Activated T-cell treated with anti-CD3 and anti-CD28 coated beads, Interleukin-2, amount 50 U/mL, for 24 hours (primary cell): ENCODE data around the gene GTPBP3.

ENCODE experiments used
- DNase-seq: peaks from one replicate; pipeline ENCODE4 v3.0.0-alpha.2; 2020
- H3K27ac Mint-ChIP-seq: 2 replicates; pipeline ENCODE4 v1.8.0; 2020; ENCODE audit warnings: mild to moderate bottlenecking, mixed read lengths
- H3K27me3 Mint-ChIP-seq: 2 replicates; pipeline ENCODE4 v1.8.0; 2020; ENCODE audit warnings: mixed read lengths
- H3K36me3 Mint-ChIP-seq: 2 replicates; pipeline ENCODE4 v1.8.0; 2020; ENCODE audit warnings: low read depth, mixed read lengths
- H3K4me1 Mint-ChIP-seq: 2 replicates; pipeline ENCODE4 v1.8.0; 2020; ENCODE audit warnings: low read depth, mixed read lengths
- H3K4me3 Mint-ChIP-seq: 2 replicates; pipeline ENCODE4 v1.8.0; 2020; ENCODE audit warnings: mild to moderate bottlenecking, moderate library complexity, mixed read lengths
- H3K9me3 Mint-ChIP-seq: 2 replicates; pipeline ENCODE4 v1.8.0; 2020; ENCODE audit warnings: mixed read lengths

GTPBP3 gene

GRCh38 chr19:17320435-17320834 lies 16.9 kb upstream of the GTPBP3 start:
- Mint-ChIP-seq H3K27me3 (no peaks in the 10 kb centered on the region), H3K4me1 (peaks cover 6% of the 10 kb centered on the region), H3K27ac (no peak overlapping the region)

GRCh38 chr19:17321655-17322489 lies 15.5 kb upstream of the GTPBP3 start:
- no peaks in the 10 kb centered on the region for H3K9me3 Mint-ChIP-seq
- peaks cover 2% of the 10 kb centered on the region for H3K4me1 Mint-ChIP-seq
- peaks cover 47% of the 10 kb centered on the region for H3K36me3 Mint-ChIP-seq
- H3K4me3 Mint-ChIP-seq, result no peak overlapping the region
- no peak for DNase-seq
- H3K27ac Mint-ChIP-seq, result peak overlapping the region; percentile 71
- no peaks in the 10 kb centered on the region for H3K27me3 Mint-ChIP-seq

More at GRCh38 chr19:17320435-17320834, 16.9 kb upstream of the GTPBP3 start:
- Mint-ChIP-seq H3K4me3 (no peak overlapping the region), H3K36me3 (peaks cover 60% of the 10 kb centered on the region), H3K9me3 (no peaks in the 10 kb centered on the region)
- no peak for DNase-seq

- H3K27ac Mint-ChIP-seq, result peak overlapping the region; percentile 71
- no peak for DNase-seq
Measured at GRCh38 chr19:17322854-17323253, 14.5 kb upstream of the GTPBP3 start.

GRCh38 chr19:17323300-17323963 lies 13.9 kb upstream of the GTPBP3 start:
- Mint-ChIP-seq H3K4me3 (no peak overlapping the region), H3K36me3 (peaks cover 36% of the 10 kb centered on the region), H3K4me1 (peaks cover 5% of the 10 kb centered on the region), H3K27ac (no peak overlapping the region), H3K27me3 (no peaks in the 10 kb centered on the region), H3K9me3 (no peaks in the 10 kb centered on the region)
- no peak for DNase-seq

More at GRCh38 chr19:17322854-17323253, 14.5 kb upstream of the GTPBP3 start:
- Mint-ChIP-seq H3K27me3 (no peaks in the 10 kb centered on the region), H3K4me1 (peaks cover 3% of the 10 kb centered on the region), H3K36me3 (peaks cover 37% of the 10 kb centered on the region), H3K9me3 (no peaks in the 10 kb centered on the region), H3K4me3 (no peak overlapping the region)

GRCh38 chr19:17323964-17324332 lies 13.4 kb upstream of the GTPBP3 start:
- H3K4me3 Mint-ChIP-seq, result no peak overlapping the region
- no peaks in the 10 kb centered on the region for H3K9me3 Mint-ChIP-seq
- H3K4me1 Mint-ChIP-seq, result peaks cover 6% of the 10 kb centered on the region
- H3K36me3 Mint-ChIP-seq, result peaks cover 34% of the 10 kb centered on the region
- H3K27ac Mint-ChIP-seq, result no peak overlapping the region
- no peak for DNase-seq
- no peaks in the 10 kb centered on the region for H3K27me3 Mint-ChIP-seq

GRCh38 chr19:17324357-17325114 lies 12.8 kb upstream of the GTPBP3 start:
- H3K27ac Mint-ChIP-seq, result no peak overlapping the region
- H3K27me3 Mint-ChIP-seq, result no peaks in the 10 kb centered on the region
- no peak overlapping the region for H3K4me3 Mint-ChIP-seq

GRCh38 chr19:17325133-17325532 lies 12.2 kb upstream of the GTPBP3 start:
- Mint-ChIP-seq H3K27ac (no peak overlapping the region), H3K27me3 (no peaks in the 10 kb centered on the region), H3K36me3 (peaks cover 22% of the 10 kb centered on the region), H3K4me1 (peaks cover 10% of the 10 kb centered on the region), H3K9me3 (no peaks in the 10 kb centered on the region), H3K4me3 (no peak overlapping the region)
- no peak for DNase-seq

More at GRCh38 chr19:17324357-17325114, 12.8 kb upstream of the GTPBP3 start:
- Mint-ChIP-seq H3K36me3 (peaks cover 28% of the 10 kb centered on the region), H3K9me3 (no peaks in the 10 kb centered on the region), H3K4me1 (peaks cover 7% of the 10 kb centered on the region)
- no peak for DNase-seq

GRCh38 chr19:17325881-17326594 lies 11.3 kb upstream of the GTPBP3 start:
- no peak overlapping the region for H3K27ac Mint-ChIP-seq
- no peak overlapping the region for H3K4me3 Mint-ChIP-seq
- peaks cover 13% of the 10 kb centered on the region for H3K36me3 Mint-ChIP-seq
- no peaks in the 10 kb centered on the region for H3K9me3 Mint-ChIP-seq
- peaks cover 11% of the 10 kb centered on the region for H3K4me1 Mint-ChIP-seq
- no peak for DNase-seq
- no peaks in the 10 kb centered on the region for H3K27me3 Mint-ChIP-seq

- Mint-ChIP-seq H3K27ac (no peak overlapping the region), H3K4me1 (peaks cover 11% of the 10 kb centered on the region), H3K36me3 (peaks cover 10% of the 10 kb centered on the region), H3K9me3 (no peaks in the 10 kb centered on the region), H3K27me3 (no peaks in the 10 kb centered on the region), H3K4me3 (no peak overlapping the region)
- no peak for DNase-seq
Measured at GRCh38 chr19:17326595-17326966, 10.8 kb upstream of the GTPBP3 start.

- peaks cover 11% of the 10 kb centered on the region for H3K4me1 Mint-ChIP-seq
- peaks cover 8% of the 10 kb centered on the region for H3K36me3 Mint-ChIP-seq
- DNase-seq, result no peak
- H3K27ac Mint-ChIP-seq, result no peak overlapping the region
- no peaks in the 10 kb centered on the region for H3K27me3 Mint-ChIP-seq
- H3K9me3 Mint-ChIP-seq, result no peaks in the 10 kb centered on the region
- H3K4me3 Mint-ChIP-seq, result no peak overlapping the region
Measured at GRCh38 chr19:17327068-17327653, 10.2 kb upstream of the GTPBP3 start.

- DNase-seq, result peak; percentile 77
- no peak overlapping the region for H3K27ac Mint-ChIP-seq
- peak overlapping the region; percentile 58 for H3K4me3 Mint-ChIP-seq
- no peaks in the 10 kb centered on the region for H3K27me3 Mint-ChIP-seq
- H3K4me1 Mint-ChIP-seq, result peaks cover 15% of the 10 kb centered on the region
- H3K9me3 Mint-ChIP-seq, result no peaks in the 10 kb centered on the region
- H3K36me3 Mint-ChIP-seq, result peaks cover 2% of the 10 kb centered on the region
Measured at GRCh38 chr19:17327654-17328516, 9.5 kb upstream of the GTPBP3 start.

- Mint-ChIP-seq H3K9me3 (no peaks in the 10 kb centered on the region), H3K4me3 (peak overlapping the region; percentile 55), H3K36me3 (peaks cover 1% of the 10 kb centered on the region), H3K4me1 (peaks cover 19% of the 10 kb centered on the region), H3K27me3 (no peaks in the 10 kb centered on the region), H3K27ac (no peak overlapping the region)
- DNase-seq, result peak; percentile 66
Measured at GRCh38 chr19:17328517-17329365, 8.6 kb upstream of the GTPBP3 start.
